Thyroid gland (tissue), 4 donors: ENCODE measurements around the gene TSPAN9. TPM values are rescaled to one million over a fixed set of nuclear protein-coding genes. Genes with fewer than 3 reads are reported as not detected.

ENCODE experiments used
- DNase-seq, 2 donors: peaks; one replicate each; pipeline ENCODE4 v3.0.0-alpha.2; 2019
- H3K27ac ChIP-seq, 3 donors: fragments of 200-600 bp; sonication (generic); 1 replicate in 2 of 3; 2 replicates in 1 of 3; pipeline ENCODE4 v1.5.1; 2016 to 2019; ENCODE audit warnings: mild to moderate bottlenecking in 1 of 3, moderate library complexity in 1 of 3
- H3K27me3 ChIP-seq: fragments of 200-600 bp; sonication (generic); one replicate; pipeline ENCODE4 v1.5.1; 2019
- H3K36me3 ChIP-seq, 2 donors: fragments of 200-600 bp; sonication (generic); one replicate each; pipeline ENCODE4 v1.5.1; 2016 to 2019
- H3K4me1 ChIP-seq, 2 donors: fragments of 200-600 bp; sonication (generic); one replicate each; pipeline ENCODE4 v1.5.1; 2017 to 2019
- H3K4me3 ChIP-seq, 3 donors: fragments of 200-600 bp; sonication (generic); replicated peaks in 1 of 3; 1 replicate in 2 of 3; 2 replicates in 1 of 3; pipeline ENCODE4 v1.5.1; 2016; ENCODE audit warnings: mild to moderate bottlenecking in 1 of 3
- H3K9me3 ChIP-seq: fragments of 200-600 bp; sonication (generic); one replicate; pipeline ENCODE4 v1.5.1; 2017
- CTCF ChIP-seq, 6 experiments: fragments of 200-600 bp in 3 of 6; fragments of 450-650 bp in 3 of 6; sonication (generic) in 3 of 6; IDR thresholded peaks; one replicate each; pipeline ENCODE4 v1.5.1; 2016 to 2019; ENCODE audit warnings: antibody characterized with exemption in 6 of 6, mild to moderate bottlenecking in 2 of 6, inconsistent platforms in 1 of 6, moderate library complexity in 1 of 6
- POLR2A ChIP-seq, 2 donors: fragments of 450-650 bp; IDR thresholded peaks; one replicate each; pipeline ENCODE4 v1.6.1; 2017; ENCODE audit warnings: antibody characterized with exemption in 2 of 2, mild to moderate bottlenecking in 2 of 2, moderate library complexity in 1 of 2
- WGBS, 2 donors: methylation state at CpG; one replicate each; pipeline ENCODE4 v1.1.5; 2017; 5-methylcytosine and 5-hydroxymethylcytosine counted together
- intact Hi-C: fragments of 100-400 bp; cut with DNase I; formaldehyde crosslinking; loops from one replicate; pipeline ENCODE4 v1.15.1; 2023
- total RNA-seq, 4 donors: library from RNA; depleted of rRNA; stranded (reverse); fragments of >200 nt; gene quantifications; one replicate each; pipeline ENCODE4 v1.2.3, GENCODE V29; 2016

Gene TSPAN9
- total RNA-seq, 4 donors from 2014 or later = 26.9 to 47.5 (median 33.2) TPM

DNA sequence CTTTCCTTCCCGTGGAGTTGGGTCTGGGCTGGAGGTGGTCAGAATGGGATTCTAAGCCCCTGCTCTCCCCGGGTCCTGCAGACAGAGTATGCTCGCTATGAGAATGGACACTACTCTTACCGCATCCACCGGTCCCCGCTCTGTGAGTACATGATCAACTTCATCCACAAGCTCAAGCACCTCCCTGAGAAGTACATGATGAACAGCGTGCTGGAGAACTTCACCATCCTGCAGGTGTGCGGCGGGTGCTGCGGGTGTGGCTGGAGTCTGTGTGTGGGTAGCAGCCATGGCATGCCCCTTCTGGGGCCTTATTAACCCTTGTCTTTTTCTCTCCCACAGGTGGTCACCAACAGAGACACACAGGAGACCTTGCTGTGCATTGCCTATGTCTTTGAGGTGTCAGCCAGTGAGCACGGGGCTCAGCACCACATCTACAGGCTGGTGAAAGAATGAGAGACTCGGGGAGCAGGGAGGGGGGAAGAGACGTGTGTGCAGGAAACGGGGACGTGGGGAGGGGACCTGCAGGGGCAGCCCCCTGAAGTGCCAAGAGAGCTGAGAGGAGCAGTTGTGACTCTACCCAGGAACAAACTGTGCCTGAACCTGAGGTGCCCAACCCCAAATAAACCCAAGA lies 37.0 kb upstream of the TSPAN9 start:
- Histone ChIP-seq H3K27ac (no peak overlapping the region), H3K4me3 (no peak overlapping the region), H3K4me1 (peaks cover 5 to 21% of the 10 kb centered on the region in 2 donors), H3K36me3 (peaks cover 7 to 11% of the 10 kb centered on the region in 2 donors), H3K27me3 (no peaks in the 10 kb centered on the region), H3K9me3 (no peaks in the 10 kb centered on the region)
- 92 to 96% methylated on average over 15 of the region's 15 CpGs for WGBS, 2 donors
- no peak for DNase-seq
- intact Hi-C loops = loop anchor here (10.0 kb wide), 1 partner anchor 155 kb away; no protein-coding TSS in a partner anchor
- no peak for TF ChIP-seq POLR2A (IDR thresholded peaks at IDR 0.05)
- no peak for TF ChIP-seq CTCF (IDR thresholded peaks at IDR 0.05)

- H3K27ac ChIP-seq = no peak overlapping the region
- peaks cover 5 to 22% of the 10 kb centered on the region in 2 donors for H3K4me1 ChIP-seq
- TF ChIP-seq CTCF (IDR thresholded peaks at IDR 0.05) (no peak), POLR2A (IDR thresholded peaks at IDR 0.05) (no peak)
- H3K36me3 ChIP-seq = peaks cover 7 to 11% of the 10 kb centered on the region in 2 donors
- intact Hi-C loops = loop anchor here (10.0 kb wide), 1 partner anchor 156 kb away; no protein-coding TSS in a partner anchor
- H3K27me3 ChIP-seq = no peaks in the 10 kb centered on the region
- no peaks in the 10 kb centered on the region for H3K9me3 ChIP-seq
- WGBS, 2 donors = 86 to 92% methylated on average over 22 to 26 of the region's 29 CpGs
- no peak for DNase-seq
- H3K4me3 ChIP-seq = no peak overlapping the region
Observed at GRCh38 chr12:3040663-3041544, 36.3 kb upstream of the TSPAN9 start.

DNA sequence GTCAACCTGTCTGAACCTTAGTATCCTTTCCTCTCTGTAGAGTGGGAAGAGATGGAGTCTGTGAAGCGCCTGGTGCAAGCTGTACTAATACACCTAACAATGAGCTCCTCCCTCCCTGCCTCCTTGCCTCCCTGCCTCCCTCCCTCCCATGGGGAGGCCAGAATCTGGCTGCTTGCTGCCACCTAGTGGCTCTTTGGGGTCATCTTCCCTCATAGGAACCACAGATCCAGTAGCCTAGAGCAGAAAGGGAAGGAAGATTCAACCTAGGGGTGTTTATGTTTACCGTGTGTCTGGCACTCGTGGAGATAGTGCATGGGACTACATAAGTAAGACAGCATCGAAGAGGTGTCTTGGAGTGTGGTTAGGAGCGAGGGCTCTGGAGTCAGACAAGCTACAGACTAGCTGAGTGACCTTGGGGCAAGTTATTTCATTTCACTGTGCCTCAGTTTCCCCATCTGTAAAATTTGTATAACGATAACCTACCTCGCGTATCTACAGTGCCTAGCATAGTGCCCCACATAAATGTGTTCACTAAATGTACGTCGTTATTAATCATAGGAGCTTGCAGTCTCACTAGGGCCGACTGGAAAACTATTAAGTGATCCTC lies 35.5 kb upstream of the TSPAN9 start:
- Histone ChIP-seq H3K9me3 (no peaks in the 10 kb centered on the region), H3K27me3 (no peaks in the 10 kb centered on the region), H3K4me3 (no peak overlapping the region), H3K4me1 (peaks cover 6 to 28% of the 10 kb centered on the region in 2 donors), H3K27ac (no peak overlapping the region), H3K36me3 (peaks cover 7 to 11% of the 10 kb centered on the region in 2 donors)
- 77 to 82% methylated on average over 11 of the region's 11 CpGs for WGBS, 2 donors
- intact Hi-C loops = loop anchor here (10.0 kb wide), 1 partner anchor 157 kb away; no protein-coding TSS in a partner anchor
- TF ChIP-seq CTCF (IDR thresholded peaks at IDR 0.05) (peak; percentile 12 to 60 (median 32)), POLR2A (IDR thresholded peaks at IDR 0.05) (no peak)
- peak; percentile 42 to 53 for DNase-seq

GRCh38 chr12:3042394-3042793 lies 34.8 kb upstream of the TSPAN9 start:
- TF ChIP-seq CTCF (IDR thresholded peaks at IDR 0.05) (no peak), POLR2A (IDR thresholded peaks at IDR 0.05) (no peak)
- peaks cover 10 to 33% of the 10 kb centered on the region in 2 donors for H3K4me1 ChIP-seq
- H3K4me3 ChIP-seq = no peak overlapping the region
- no peaks in the 10 kb centered on the region for H3K9me3 ChIP-seq
- H3K36me3 ChIP-seq = peaks cover 5 to 7% of the 10 kb centered on the region in 2 donors
- H3K27ac ChIP-seq = no peak overlapping the region
- no peak for DNase-seq
- 62 to 65% methylated on average over 7 to 8 of the region's 8 CpGs for WGBS, 2 donors
- intact Hi-C loops = loop anchor here (10.0 kb wide), 1 partner anchor 158 kb away; no protein-coding TSS in a partner anchor
- no peaks in the 10 kb centered on the region for H3K27me3 ChIP-seq
